Thyroid gland (tissue), 4 donors: ENCODE results near the gene CDH22. TPM values are rescaled to one million over a fixed set of nuclear protein-coding genes. Genes with fewer than 3 reads are reported as not detected.

Experiments
- DNase-seq, 2 donors: peaks; one replicate each; pipeline ENCODE4 v3.0.0-alpha.2; 2019
- H3K27ac ChIP-seq, 3 donors: fragments of 200-600 bp; sonication (generic); 1 replicate in 2 of 3; 2 replicates in 1 of 3; pipeline ENCODE4 v1.5.1; 2016 to 2019; ENCODE audit warnings: mild to moderate bottlenecking in 1 of 3, moderate library complexity in 1 of 3
- H3K27me3 ChIP-seq: fragments of 200-600 bp; sonication (generic); one replicate; pipeline ENCODE4 v1.5.1; 2019
- H3K36me3 ChIP-seq, 2 donors: fragments of 200-600 bp; sonication (generic); one replicate each; pipeline ENCODE4 v1.5.1; 2016 to 2019
- H3K4me1 ChIP-seq, 2 donors: fragments of 200-600 bp; sonication (generic); one replicate each; pipeline ENCODE4 v1.5.1; 2017 to 2019
- H3K4me3 ChIP-seq, 3 donors: fragments of 200-600 bp; sonication (generic); replicated peaks in 1 of 3; 1 replicate in 2 of 3; 2 replicates in 1 of 3; pipeline ENCODE4 v1.5.1; 2016; ENCODE audit warnings: mild to moderate bottlenecking in 1 of 3
- H3K9me3 ChIP-seq: fragments of 200-600 bp; sonication (generic); one replicate; pipeline ENCODE4 v1.5.1; 2017
- POLR2A ChIP-seq, 2 donors: fragments of 450-650 bp; IDR thresholded peaks; one replicate each; pipeline ENCODE4 v1.6.1; 2017; ENCODE audit warnings: antibody characterized with exemption in 2 of 2, mild to moderate bottlenecking in 2 of 2, moderate library complexity in 1 of 2
- WGBS, 2 donors: methylation state at CpG; one replicate each; pipeline ENCODE4 v1.1.5; 2017; 5-methylcytosine and 5-hydroxymethylcytosine counted together
- intact Hi-C: fragments of 100-400 bp; cut with DNase I; formaldehyde crosslinking; loops from one replicate; pipeline ENCODE4 v1.15.1; 2023
- total RNA-seq, 4 donors: library from RNA; depleted of rRNA; stranded (reverse); fragments of >200 nt; gene quantifications; one replicate each; pipeline ENCODE4 v1.2.3, GENCODE V29; 2016
- TF ChIP-seq, protein P1 (sequence below), 6 experiments: fragments of 200-600 bp in 3 of 6; fragments of 450-650 bp in 3 of 6; sonication (generic) in 3 of 6; IDR thresholded peaks; one replicate each; pipeline ENCODE4 v1.5.1; 2016 to 2019; ENCODE audit warnings: antibody characterized with exemption in 6 of 6, mild to moderate bottlenecking in 2 of 6, inconsistent platforms in 1 of 6, moderate library complexity in 1 of 6

Gene CDH22
- total RNA-seq, 4 donors from 2014 or later, result 0.38 to 3.0 (median 1.2) TPM

GRCh38 chr20:46154305-46154704 lies 154.0 kb downstream of the CDH22 start:
- no peak for DNase-seq
- Histone ChIP-seq H3K4me3 (no peak overlapping the region), H3K4me1 (no peaks in the 10 kb centered on the region), H3K36me3 (no peaks in the 10 kb centered on the region), H3K27ac (no peak overlapping the region), H3K27me3 (no peaks in the 10 kb centered on the region), H3K9me3 (no peaks in the 10 kb centered on the region)
- intact Hi-C loops, result no loop called here
- WGBS, 2 donors, result 71 to 77% methylated on average over 5 of the region's 5 CpGs
- TF ChIP-seq, protein P1, sequence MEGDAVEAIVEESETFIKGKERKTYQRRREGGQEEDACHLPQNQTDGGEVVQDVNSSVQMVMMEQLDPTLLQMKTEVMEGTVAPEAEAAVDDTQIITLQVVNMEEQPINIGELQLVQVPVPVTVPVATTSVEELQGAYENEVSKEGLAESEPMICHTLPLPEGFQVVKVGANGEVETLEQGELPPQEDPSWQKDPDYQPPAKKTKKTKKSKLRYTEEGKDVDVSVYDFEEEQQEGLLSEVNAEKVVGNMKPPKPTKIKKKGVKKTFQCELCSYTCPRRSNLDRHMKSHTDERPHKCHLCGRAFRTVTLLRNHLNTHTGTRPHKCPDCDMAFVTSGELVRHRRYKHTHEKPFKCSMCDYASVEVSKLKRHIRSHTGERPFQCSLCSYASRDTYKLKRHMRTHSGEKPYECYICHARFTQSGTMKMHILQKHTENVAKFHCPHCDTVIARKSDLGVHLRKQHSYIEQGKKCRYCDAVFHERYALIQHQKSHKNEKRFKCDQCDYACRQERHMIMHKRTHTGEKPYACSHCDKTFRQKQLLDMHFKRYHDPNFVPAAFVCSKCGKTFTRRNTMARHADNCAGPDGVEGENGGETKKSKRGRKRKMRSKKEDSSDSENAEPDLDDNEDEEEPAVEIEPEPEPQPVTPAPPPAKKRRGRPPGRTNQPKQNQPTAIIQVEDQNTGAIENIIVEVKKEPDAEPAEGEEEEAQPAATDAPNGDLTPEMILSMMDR (IDR thresholded peaks at IDR 0.05), result no peak
- TF ChIP-seq POLR2A (IDR thresholded peaks at IDR 0.05), result no peak

- DNase-seq, result no peak
- H3K36me3 ChIP-seq, result no peaks in the 10 kb centered on the region
- 60 to 77% methylated on average over 12 to 28 of the region's 33 CpGs for WGBS, 2 donors
- H3K4me1 ChIP-seq, result no peaks in the 10 kb centered on the region
- H3K9me3 ChIP-seq, result no peaks in the 10 kb centered on the region
- no peak for TF ChIP-seq POLR2A (IDR thresholded peaks at IDR 0.05)
- TF ChIP-seq, protein P1 (IDR thresholded peaks at IDR 0.05), result no peak
- intact Hi-C loops, result no loop called here
- H3K27ac ChIP-seq, result no peak overlapping the region
- no peaks in the 10 kb centered on the region for H3K27me3 ChIP-seq
- no peak overlapping the region for H3K4me3 ChIP-seq
Observed at GRCh38 chr20:46152824-46153586, 155.3 kb downstream of the CDH22 start.

DNA sequence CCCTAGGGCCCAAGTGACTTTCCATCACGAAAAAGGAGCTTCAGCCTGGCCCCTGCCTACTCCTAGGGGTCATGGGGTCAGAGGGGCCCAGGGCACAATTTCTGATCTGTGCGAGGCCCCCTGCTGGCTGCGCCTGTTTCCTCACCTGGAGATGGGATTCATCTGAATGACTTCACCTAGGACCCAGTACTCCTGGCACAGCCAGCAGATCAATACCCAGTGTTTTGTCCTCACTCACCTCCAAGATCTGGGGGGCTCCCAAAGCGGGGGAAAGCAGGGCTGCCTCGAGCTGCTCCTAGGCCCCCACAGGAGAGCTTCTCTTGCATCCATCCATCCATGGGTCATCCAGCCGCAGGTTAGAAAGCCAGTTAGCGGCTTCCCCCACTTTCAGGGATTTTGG lies 156.4 kb downstream of the CDH22 start:
- no peaks in the 10 kb centered on the region for H3K9me3 ChIP-seq
- WGBS, 2 donors, result 81 to 83% methylated on average over 4 to 7 of the region's 7 CpGs

DNA sequence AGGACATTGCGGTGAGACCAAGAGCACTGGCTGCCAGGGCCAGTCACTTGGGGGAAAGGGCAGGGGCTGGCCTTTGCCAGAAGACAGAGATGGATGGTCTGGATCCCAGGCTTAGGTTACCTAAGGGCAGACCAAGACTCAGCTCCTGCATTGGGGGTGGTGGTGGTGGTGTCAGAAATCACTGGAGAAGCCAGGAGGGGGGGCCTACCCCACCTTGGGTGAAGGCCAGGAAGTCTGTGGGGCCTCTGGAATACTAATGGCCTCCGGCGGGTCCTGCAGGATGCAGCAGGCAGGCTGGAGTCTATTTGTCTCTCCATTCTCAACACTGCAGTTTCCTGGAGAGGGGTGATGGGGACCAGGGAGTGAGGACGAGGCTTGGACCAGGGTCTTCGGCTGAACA lies 157.4 kb downstream of the CDH22 start:
- 68 to 70% methylated on average over 5 of the region's 5 CpGs for WGBS, 2 donors
- no peak overlapping the region for H3K4me3 ChIP-seq

More for the DNA sequence above, 156.4 kb downstream of the CDH22 start:
- H3K4me1 ChIP-seq, result no peaks in the 10 kb centered on the region
- no peak for TF ChIP-seq POLR2A (IDR thresholded peaks at IDR 0.05)
- TF ChIP-seq, protein P1 (IDR thresholded peaks at IDR 0.05), result peak in 1 of 6 experiments; percentile 8
- no peak for DNase-seq
- no peak overlapping the region for H3K4me3 ChIP-seq
- H3K36me3 ChIP-seq, result no peaks in the 10 kb centered on the region
- H3K27ac ChIP-seq, result no peak overlapping the region
- intact Hi-C loops, result no loop called here
- H3K27me3 ChIP-seq, result no peaks in the 10 kb centered on the region

More for the DNA sequence above, 157.4 kb downstream of the CDH22 start:
- Histone ChIP-seq H3K27me3 (no peaks in the 10 kb centered on the region), H3K4me1 (no peaks in the 10 kb centered on the region), H3K9me3 (no peaks in the 10 kb centered on the region), H3K27ac (no peak overlapping the region), H3K36me3 (no peaks in the 10 kb centered on the region)
- DNase-seq, result no peak
- no peak for TF ChIP-seq POLR2A (IDR thresholded peaks at IDR 0.05)
- TF ChIP-seq, protein P1 (IDR thresholded peaks at IDR 0.05), result no peak
- intact Hi-C loops, result no loop called here
